GM19463 (cell line): ENCODE data around the gene USP5.
"Not testable (repeated sequence)": the region's sequence is repeated elsewhere in the genome, so short reads cannot be mapped to it uniquely, and the experiment has no call there.

Experiments used
- ATAC-seq: cut with Tn5 transposase; IDR thresholded peaks from one replicate; pipeline ENCODE4 v1.9.1; 2021; ENCODE audit warnings: mild to moderate bottlenecking, moderate library complexity; ENCODE audit not compliant: unreplicated experiment

USP5 gene

DNA sequence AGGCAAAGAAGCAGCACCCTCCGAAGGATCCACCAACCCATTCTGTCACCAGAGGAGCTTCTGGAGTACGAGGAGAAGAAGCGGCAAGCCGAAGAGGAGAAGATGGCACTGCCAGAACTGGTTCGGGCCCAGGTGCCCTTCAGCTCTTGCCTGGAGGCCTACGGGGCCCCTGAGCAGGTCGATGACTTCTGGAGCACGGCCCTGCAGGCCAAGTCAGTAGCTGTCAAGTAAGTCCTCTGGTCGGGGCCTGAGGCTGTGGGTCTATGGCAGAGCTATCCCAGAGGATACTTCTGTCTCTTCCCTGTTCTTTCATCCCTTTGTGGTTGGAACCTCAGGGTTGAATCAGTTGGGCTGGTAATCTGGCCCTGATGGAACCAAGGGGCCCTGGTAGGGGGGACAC lies 9.4 kb downstream of the USP5 start:
- ATAC-seq: no peak

DNA sequence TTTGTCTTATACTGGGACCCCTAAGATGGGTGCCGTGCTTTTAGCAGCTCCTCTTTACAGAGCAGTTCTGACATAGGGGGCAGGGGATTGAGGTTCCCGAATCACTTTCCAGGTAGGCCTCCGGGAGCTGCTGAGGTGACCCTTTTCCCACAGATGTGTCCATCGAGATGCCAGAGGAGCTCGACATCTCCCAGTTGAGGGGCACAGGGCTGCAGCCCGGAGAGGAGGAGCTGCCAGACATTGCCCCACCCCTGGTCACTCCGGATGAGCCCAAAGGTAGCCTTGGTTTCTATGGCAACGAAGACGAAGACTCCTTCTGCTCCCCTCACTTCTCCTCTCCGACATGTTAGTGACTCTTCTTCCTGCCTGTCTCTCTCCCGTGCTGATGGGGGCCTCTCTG lies 11.1 kb downstream of the USP5 start:
- ATAC-seq: no peak

DNA sequence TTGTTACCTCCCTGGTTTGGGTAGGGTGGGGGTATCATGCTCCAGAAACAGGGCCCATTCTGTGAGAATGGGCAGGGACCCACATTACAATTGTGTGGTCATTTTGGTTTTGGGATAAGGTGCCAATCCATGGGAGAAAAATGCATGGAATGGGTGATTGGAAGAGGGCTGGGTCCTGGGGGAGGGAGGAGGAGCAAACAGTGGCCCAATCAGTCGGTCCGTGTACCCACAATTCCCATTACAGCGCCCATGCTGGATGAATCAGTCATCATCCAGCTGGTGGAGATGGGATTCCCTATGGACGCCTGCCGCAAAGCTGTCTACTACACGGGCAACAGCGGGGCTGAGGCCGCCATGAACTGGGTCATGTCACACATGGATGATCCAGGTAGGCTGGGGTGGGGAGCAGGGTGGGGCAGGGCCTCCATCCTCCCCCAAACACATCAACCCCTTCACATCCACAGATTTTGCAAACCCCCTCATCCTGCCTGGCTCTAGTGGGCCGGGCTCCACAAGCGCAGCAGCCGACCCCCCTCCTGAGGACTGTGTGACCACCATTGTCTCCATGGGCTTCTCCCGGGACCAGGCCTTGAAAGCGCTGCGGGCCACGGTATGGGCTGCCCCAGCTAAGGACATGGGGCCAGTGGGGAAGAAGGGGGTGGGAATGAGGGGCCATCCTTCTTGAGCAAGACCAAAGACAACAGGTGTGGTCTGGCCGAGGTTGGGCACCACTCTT lies 11.8 kb downstream of the USP5 start:
- ATAC-seq: no peak

DNA sequence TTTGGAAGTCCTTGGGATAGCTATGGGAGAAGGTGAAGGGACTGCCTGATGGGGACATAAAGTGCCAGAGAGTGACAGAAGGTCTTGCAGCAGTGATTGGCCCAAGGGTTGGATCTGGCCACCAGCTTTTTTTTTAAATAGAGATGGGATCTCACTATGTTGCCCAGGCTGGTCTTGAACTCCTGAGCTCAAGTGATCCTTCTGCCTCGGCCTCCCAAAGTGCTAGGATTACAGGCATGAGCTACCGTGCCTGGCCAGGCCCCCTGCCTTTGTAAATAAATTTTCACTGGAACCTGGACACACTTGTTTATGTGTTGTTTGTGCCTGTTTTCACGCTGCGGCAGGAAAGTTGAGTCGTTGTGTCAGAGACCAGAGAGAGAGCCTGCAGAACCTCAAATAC lies 13.4 kb downstream of the USP5 start:
- ATAC-seq: not testable (repeated sequence)

DNA sequence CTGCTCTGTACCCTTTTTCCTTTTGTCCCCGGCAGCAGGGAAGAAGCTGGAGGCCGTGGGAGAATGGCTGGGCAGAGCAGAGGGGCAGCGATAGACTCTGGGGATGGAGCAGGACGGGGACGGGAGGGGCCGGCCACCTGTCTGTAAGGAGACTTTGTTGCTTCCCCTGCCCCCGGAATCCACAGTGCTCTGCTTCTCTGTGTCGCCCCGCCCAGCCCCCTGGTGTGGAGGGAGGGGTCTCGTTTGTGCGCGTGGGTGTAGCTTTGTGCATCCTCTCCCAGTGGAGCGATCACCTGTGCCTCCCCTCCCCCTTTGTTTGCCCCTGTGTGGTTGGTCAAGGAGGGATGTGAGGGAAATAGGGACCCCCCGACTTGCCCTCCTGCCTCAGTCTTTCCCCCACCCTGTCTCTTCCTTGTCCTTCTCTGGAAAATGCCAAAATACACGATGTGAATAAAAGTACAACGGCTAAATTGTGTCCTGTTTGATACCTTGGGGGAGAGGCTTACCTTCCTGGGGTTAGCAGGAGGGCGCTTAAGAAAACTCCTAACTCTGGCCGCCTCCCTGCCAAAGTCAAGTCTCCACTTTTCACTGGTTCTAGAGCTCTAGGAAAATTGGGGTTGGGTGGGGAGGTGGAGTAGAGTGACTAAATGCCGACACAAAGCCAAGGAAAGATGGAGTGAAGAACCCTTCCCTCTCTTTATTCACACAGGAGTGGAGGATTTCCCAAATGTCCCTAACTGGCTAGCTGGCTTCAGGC lies 14.4 kb downstream of the USP5 start:
- ATAC-seq: no peak

DNA sequence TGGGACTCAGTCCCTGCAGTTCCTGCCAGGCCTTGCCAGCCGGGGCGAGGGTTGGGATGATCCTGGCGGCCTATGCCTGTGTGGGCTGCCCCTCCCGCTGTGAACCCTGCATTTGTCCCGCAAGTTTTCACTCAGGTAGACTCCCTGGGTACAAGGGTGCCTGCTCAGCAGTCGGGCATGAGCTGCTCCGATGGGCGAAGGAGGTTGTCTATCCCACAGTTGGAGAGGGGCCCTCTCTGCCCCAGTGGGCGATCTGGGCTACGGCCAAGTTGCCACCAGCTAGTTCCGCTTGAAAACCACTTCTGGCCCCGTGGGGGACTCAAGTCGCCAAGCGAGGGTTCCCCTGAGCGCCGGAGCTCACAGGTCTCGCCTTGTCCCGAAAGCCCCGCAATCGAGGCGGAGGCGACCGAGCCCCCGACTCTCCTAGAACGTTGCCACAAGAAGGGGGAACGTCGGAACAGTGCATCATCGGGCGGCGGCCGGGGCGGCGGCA lies 15.0 kb downstream of the USP5 start:
- ATAC-seq: peak; percentile 13

DNA sequence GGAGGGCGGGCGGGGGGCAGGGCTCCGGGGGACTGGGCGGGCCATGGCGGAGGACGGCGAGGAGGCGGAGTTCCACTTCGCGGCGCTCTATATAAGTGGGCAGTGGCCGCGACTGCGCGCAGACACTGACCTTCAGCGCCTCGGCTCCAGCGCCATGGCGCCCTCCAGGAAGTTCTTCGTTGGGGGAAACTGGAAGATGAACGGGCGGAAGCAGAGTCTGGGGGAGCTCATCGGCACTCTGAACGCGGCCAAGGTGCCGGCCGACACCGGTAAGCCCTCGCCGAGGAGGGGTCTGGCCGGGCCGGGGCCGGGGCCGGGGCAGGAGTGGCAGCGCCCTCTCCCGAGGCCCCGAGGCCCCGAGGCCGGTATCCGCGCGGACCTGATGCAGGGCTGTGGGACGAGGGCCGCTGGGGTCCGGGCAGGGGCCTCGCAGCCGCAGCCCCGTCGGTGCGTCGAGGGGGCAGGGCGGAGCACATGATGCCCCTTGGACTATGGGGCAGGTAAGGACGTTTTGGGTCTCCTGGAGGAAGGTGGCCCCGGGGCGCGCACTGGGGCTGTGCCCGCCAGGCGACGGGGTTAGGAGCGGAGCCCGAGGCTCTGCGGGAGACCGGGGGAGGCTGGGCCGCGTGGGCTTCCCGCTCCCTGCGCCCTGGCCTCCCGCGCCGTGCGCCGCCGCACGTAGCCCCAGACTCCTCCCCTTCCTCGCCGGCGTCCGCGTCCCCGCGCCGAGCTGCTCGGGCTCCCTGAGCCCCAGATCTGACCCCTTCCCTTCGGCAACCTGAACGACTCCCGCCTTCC lies 15.7 kb downstream of the USP5 start, which contains the start of gene TPI1:
Gene TPI1 (plus strand): TSS at position 119 of the 798 bp plus-strand sequence. CDS start 36 bp downstream, at position 155.
- peak; percentile 68 for ATAC-seq

DNA sequence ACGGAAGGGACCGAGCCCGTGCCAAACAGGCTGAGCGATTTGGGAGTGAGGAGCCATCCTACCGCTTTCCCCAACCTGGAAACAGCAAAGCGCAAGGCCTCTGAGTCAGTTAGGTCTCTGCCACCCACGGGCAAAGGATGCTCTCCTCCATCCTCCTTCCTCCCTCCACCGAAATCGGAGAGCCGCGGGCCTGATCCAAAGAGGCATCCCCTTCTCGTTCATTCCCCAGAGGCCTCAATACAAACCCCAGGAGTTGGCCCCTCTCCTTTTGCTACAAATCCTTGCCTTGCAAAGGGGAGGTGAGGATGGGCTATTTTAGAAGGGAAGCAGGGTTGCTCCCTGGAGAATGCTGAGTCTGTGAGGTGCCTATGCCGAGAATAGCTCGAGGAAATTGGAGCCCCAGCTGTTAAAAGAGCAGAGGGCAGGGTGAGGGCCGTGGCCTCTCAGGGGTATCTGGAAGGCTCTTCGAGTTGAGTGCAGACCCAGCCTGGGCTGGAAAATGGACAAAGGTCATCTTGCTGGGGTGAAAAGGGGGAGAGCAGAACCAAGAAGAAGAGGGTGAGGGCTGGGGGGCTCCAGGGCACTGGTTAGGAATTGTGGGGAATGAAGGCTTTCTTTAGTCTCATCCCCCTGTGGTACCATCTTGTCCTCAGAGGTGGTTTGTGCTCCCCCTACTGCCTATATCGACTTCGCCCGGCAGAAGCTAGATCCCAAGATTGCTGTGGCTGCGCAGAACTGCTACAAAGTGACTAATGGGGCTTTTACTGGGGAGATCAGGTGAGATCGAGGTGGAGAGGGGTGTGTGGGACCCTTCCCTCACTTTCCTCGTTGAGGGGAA lies 16.5 kb downstream of the USP5 start:
- no peak for ATAC-seq

DNA sequence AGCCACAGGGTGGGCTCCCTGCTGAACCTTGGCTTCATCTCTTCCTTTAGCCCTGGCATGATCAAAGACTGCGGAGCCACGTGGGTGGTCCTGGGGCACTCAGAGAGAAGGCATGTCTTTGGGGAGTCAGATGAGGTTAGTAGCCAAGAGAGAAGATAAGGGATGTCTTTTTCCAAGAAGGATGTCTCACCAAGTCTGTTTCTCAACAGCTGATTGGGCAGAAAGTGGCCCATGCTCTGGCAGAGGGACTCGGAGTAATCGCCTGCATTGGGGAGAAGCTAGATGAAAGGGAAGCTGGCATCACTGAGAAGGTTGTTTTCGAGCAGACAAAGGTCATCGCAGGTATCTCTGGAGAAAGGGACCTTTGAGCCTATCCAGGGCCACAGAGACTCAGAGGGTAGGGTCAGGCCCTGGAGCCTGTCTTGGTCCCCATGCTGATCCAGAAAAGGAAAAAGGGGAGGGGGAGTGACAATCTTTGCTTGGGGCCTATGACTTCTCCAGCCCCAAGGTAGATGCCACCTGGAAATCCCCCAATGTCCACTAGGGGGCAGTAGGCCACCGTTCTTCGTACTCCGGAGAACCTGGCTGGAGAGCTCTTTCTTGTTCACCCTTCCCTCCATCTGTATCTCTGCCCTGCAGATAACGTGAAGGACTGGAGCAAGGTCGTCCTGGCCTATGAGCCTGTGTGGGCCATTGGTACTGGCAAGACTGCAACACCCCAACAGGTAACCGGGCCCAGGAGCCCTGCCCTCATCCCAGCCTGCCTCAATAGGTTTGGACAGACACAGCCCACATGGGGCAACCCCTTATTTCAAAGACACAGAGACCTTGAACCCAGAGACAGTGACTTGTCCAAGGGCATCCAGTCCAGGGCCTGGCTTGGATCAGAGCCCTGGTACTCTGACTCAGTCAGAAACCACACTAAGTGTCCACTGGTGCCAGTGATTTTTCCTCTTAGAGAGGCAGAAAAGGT lies 17.4 kb downstream of the USP5 start:
- no peak for ATAC-seq

DNA sequence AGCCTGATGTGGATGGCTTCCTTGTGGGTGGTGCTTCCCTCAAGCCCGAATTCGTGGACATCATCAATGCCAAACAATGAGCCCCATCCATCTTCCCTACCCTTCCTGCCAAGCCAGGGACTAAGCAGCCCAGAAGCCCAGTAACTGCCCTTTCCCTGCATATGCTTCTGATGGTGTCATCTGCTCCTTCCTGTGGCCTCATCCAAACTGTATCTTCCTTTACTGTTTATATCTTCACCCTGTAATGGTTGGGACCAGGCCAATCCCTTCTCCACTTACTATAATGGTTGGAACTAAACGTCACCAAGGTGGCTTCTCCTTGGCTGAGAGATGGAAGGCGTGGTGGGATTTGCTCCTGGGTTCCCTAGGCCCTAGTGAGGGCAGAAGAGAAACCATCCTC lies 18.4 kb downstream of the USP5 start:
- not testable (repeated sequence) for ATAC-seq

DNA sequence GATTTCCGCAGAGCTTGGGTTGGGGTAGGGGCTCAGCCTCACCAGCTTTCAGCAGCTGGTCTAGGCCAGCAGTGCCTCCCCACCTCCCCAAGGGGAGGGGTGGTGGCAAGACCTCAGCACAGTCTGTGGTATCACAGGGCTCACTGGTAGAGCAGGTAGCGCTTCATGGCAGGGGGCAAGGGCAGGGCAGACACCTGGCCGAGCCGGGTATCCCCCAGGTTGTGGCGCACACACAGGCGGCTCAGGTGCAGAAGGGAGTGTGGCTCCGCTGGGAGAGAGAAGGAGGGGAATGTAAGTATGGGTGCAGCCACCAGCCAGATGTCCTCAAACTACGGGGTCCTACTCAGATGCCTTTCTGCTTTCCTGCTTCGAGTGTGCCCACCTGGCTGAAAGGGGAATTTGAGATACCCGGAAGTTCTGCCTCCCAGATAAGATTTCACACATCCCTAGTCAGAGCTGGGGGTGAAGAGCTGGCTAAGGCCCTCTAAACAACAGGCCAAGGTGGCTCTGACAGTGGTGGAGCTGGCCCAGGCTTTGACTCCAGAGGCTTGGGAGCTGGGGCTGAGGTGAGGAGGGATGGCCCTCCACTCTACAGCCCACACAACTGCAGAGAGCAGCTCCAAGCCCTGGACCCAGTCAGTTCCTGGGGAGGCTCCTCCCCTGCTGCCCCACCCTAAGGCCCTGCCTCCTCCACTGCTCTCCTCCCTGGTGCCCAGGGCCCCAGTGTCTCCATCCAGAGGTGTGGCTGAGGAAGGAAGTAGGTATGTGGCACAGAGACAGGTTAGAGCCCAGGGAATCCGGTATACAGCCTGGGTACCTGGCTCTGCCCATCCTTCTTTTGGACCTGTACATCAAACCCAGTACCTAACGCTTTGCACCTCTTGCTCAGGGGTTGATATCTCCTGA lies 19.4 kb downstream of the USP5 start:
- ATAC-seq: no peak

DNA sequence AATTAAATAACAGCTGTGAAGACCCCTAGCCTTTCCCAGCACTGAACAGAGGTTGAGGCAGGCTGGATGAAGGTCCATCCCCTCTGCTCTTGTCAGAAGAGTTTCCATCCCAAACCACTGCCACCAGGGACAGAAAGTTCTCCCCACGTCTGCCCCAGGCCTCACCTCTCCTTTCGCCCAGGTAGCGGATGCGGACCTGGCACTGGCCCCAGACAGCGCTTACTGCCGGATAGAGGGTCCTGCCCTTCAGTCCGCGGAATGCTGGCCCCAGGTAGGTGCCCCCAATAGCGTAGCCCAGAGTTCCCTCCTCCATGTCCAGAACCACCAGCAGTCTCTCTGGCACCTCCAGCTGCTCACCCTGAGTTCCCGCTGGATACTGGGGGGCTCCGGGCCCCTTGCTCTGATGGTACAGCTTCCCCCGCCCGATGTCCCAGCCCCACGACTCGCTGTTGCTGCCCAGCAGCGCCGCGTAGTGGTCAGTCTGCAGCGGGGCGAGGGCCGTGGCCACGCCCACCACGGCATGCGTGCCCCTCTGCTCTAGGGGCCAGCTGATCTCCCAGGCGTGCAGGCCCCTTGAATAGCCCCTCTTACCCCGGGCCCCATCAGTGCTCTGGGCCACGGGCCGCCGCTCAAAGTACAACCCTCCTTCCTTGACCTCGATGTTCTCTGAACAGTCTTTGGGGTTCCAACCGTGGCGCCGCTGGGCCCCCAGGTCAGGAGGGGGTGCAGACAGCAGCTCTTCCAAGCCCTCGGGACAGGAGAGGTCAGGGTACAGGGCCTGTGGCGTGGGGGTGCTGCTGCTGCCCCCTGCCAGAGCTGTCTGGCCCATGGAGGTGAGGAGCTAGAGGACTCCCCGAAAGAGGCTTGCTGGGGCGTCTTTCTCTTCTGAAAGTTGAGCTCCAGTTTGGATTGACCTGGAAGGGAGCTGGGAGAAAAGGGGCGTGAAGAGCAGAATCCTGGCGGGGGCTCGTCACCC lies 20.4 kb downstream of the USP5 start:
- no peak for ATAC-seq

DNA sequence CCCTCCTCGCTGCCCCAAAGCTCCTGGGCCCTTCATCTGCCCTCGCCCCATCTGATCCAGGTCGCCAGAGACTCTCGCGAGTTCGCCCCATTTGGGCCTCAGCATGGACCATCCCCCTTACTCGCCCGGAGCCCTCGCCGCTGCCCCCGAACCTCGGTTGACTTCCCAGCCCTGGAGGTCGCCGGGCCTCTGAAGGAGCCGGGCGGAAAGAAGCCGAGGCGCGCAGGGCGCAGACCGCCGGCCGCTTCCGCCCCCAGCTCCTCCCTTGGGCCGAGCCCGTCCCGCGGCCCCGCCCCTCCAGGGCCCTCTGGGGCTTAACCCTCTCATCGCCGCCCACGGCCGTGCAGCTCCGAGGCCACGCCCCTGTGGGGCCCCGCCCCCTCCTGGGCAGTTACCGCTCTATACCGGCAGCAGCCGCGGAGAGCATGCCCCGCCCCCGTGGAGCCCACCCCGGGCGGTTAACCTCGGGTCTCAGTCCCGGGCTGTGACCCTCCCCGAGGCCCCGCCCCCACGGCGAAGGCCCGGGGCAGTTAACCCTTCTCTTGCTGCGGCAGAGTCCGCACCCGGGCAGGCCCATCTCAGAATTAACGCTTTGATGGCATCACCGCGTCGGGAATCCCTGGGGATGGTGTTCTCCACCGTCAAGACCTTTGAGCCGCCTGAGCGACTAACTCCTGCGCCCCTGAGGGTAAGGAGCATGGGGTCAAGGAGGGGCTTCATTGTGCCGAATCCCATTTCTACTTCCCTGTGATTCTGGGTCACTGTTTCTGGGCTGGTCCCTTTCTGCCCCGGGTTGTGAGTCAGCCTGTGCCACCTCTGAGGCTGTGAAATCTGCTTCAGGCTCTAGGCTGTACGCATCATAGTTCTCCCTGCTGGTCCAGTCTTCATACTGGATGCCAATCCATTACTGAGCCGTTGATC lies 21.4 kb downstream of the USP5 start, which contains the start of gene SPSB2:
Gene SPSB2 (minus strand): TSS at position 210 of the 921 bp plus-strand sequence. CDS start 402 bp downstream, outside the sequence.
- ATAC-seq: peak; percentile 77

DNA sequence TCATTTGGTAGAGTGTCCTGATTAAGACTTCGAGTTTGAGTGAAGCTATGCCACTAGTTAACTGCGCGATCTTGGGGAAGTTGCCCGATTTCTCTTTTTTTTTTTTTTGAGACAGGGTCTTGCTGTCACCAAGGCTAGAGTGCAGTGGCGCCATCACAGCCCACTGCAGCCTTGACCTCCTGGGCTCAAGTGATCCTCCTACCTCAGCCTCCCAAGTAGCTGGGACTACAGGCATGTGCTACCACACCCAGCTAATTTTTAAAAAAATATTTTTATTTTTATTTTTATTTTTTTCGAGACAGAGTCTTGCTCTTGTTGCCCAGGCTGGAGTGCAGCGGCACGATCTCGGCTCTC lies 22.0 kb downstream of the USP5 start:
- not testable (repeated sequence) for ATAC-seq

DNA sequence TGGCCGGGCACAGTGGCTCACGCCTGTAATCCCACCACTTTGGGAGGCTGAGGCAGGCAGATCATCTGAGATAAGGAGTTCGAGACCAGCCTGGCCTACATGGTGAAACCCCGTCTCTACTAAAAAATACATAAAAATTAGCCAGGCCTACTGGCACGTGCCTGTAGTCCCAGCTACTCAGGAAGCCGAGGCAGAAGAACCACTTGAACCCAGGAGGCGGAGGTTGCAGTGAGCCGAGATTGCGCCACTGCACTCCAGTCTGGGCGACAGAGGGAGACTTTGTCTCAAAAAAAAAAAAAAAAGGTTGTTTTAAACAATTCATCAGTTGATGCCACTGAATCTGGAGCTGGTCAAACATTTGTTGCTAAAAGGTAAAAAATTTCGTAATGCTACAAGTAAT lies 27.9 kb downstream of the USP5 start:
- not testable (repeated sequence) for ATAC-seq

DNA sequence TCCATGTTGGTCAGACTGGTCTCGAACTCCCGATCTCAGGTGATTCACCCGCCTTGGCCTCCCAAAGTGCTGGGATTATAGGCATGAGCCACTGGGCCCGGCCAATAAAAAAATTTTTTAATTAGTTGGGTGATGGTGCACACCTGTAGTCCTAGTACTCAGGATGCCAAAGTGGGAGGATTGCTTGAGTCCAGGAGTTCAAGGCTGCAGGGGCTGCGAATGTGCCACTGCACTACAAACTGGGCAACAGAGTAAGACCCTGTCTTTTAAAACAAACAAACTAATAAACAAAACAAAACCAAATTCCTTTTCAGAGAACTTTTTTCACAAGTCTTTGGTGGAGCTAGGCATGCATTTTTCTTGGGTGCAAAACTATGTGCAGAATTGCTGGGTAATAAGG lies 31.3 kb downstream of the USP5 start:
- no peak for ATAC-seq
